HG02642 (cell line): Measurements from ENCODE around the gene UBA1.

ENCODE experiments used
- ATAC-seq: cut with Tn5 transposase; IDR thresholded peaks from one replicate; pipeline ENCODE4 v1.9.1; 2021; ENCODE audit warnings: mild to moderate bottlenecking; ENCODE audit not compliant: unreplicated experiment, poor library complexity

UBA1 gene

GRCh38 chrX:47209508-47210238 is 16.0 kb downstream of the UBA1 start:
- no peak for ATAC-seq

- no peak for ATAC-seq
Measured at GRCh38 chrX:47210661-47211425, 17.2 kb downstream of the UBA1 start.

- no peak for ATAC-seq
Measured at GRCh38 chrX:47212381-47213293, 19.0 kb downstream of the UBA1 start.

- ATAC-seq: no peak
Measured at GRCh38 chrX:47214435-47215077, 20.9 kb downstream of the UBA1 start.

- no peak for ATAC-seq
Measured at GRCh38 chrX:47215291-47215900, 21.8 kb downstream of the UBA1 start.

- no peak for ATAC-seq
Measured at GRCh38 chrX:47216393-47216925, 22.8 kb downstream of the UBA1 start.

- ATAC-seq: no peak
Measured at GRCh38 chrX:47217121-47217851, 23.7 kb downstream of the UBA1 start.

GRCh38 chrX:47217852-47218279 is 24.2 kb downstream of the UBA1 start:
- peak; percentile 89 for ATAC-seq

GRCh38 chrX:47218280-47218919 is 24.8 kb downstream of the UBA1 start, which contains the start of gene CDK16:
Gene CDK16, plus strand, starts transcription at chrX:47218681. Its CDS starts 4,877 bp downstream, at chrX:47223558.
- peak; percentile 42 for ATAC-seq

- no peak for ATAC-seq
Measured at GRCh38 chrX:47218920-47219815, 25.5 kb downstream of the UBA1 start.

- ATAC-seq: no peak
Measured at GRCh38 chrX:47221756-47222155, 28.1 kb downstream of the UBA1 start.

- ATAC-seq: no peak
Measured at GRCh38 chrX:47222751-47223350, 29.2 kb downstream of the UBA1 start.

GRCh38 chrX:47223476-47224250 is 30.0 kb downstream of the UBA1 start:
- no peak for ATAC-seq

GRCh38 chrX:47224266-47224895 is 30.8 kb downstream of the UBA1 start:
- no peak for ATAC-seq

GRCh38 chrX:47224896-47225290 is 31.3 kb downstream of the UBA1 start:
- ATAC-seq: no peak

GRCh38 chrX:47226071-47226470 is 32.4 kb downstream of the UBA1 start:
- no peak for ATAC-seq
